Measurements from ENCODE around the gene ANGEL1. TPM values are rescaled to one million over a fixed set of nuclear protein-coding genes. Genes with fewer than 3 reads are reported as not detected.
A peak's percentile ranks its signal among the peaks of the same experiment; 100 is the strongest.

The ANGEL1 gene
- total and polyA plus RNA-seq, 2 experiments from 2014 or later: 29.4 to 39.4 TPM

- Histone ChIP-seq H3K4me1 (ENCODE audit: low read depth) (peaks cover 15% of the 10 kb centered on the region), H3K27ac (no peak overlapping the region), H3K4me3 (peak overlapping the region; percentile 0), H3K27me3 (no peaks in the 10 kb centered on the region), H3K36me3 (peaks cover 23% of the 10 kb centered on the region), H3K9me3 (ENCODE audit: low read depth) (no peaks in the 10 kb centered on the region)
- no peak for TF ChIP-seq CTCF (IDR thresholded peaks at IDR 0.05; ENCODE audit: low read depth, low read length)
- no peak for DNase-seq (ENCODE audit: low read depth in 1 of 2, low spot score in 1 of 2)
These were observed 2.2 kb downstream of the ANGEL1 start for GRCh38 chr14:76810525-76810924.

- H3K36me3 ChIP-seq: peaks cover 31% of the 10 kb centered on the region
- no peaks in the 10 kb centered on the region for H3K27me3 ChIP-seq
- H3K4me3 ChIP-seq: no peak overlapping the region
- H3K4me1 ChIP-seq (ENCODE audit: low read depth): peaks cover 15% of the 10 kb centered on the region
- no peak overlapping the region for H3K27ac ChIP-seq
- H3K9me3 ChIP-seq (ENCODE audit: low read depth): no peaks in the 10 kb centered on the region
- no peak for DNase-seq (ENCODE audit: low read depth in 1 of 2, low spot score in 1 of 2)
- no peak for TF ChIP-seq CTCF (IDR thresholded peaks at IDR 0.05; ENCODE audit: low read depth, low read length)
These were observed 3.7 kb downstream of the ANGEL1 start for GRCh38 chr14:76808990-76809389.

- TF ChIP-seq CTCF (IDR thresholded peaks at IDR 0.05; ENCODE audit: low read depth, low read length): no peak
- Histone ChIP-seq H3K4me3 (no peak overlapping the region), H3K27me3 (no peaks in the 10 kb centered on the region), H3K27ac (no peak overlapping the region), H3K36me3 (peaks cover 39% of the 10 kb centered on the region), H3K4me1 (ENCODE audit: low read depth) (peaks cover 15% of the 10 kb centered on the region), H3K9me3 (ENCODE audit: low read depth) (no peaks in the 10 kb centered on the region)
- no peak for DNase-seq (ENCODE audit: low read depth in 1 of 2, low spot score in 1 of 2)
These were observed 4.7 kb downstream of the ANGEL1 start for GRCh38 chr14:76808011-76808410.

- TF ChIP-seq CTCF (IDR thresholded peaks at IDR 0.05; ENCODE audit: low read depth, low read length): no peak
- Histone ChIP-seq H3K27ac (no peak overlapping the region), H3K4me3 (no peak overlapping the region), H3K27me3 (no peaks in the 10 kb centered on the region), H3K9me3 (ENCODE audit: low read depth) (no peaks in the 10 kb centered on the region), H3K4me1 (ENCODE audit: low read depth) (peaks cover 13% of the 10 kb centered on the region), H3K36me3 (peaks cover 41% of the 10 kb centered on the region)
- no peak for DNase-seq (ENCODE audit: low read depth in 1 of 2, low spot score in 1 of 2)
These were observed 6.2 kb downstream of the ANGEL1 start for GRCh38 chr14:76806446-76806845.

GRCh38 chr14:76793956-76794355, 18.7 kb downstream of the ANGEL1 start:
- Histone ChIP-seq H3K27ac (no peak overlapping the region), H3K9me3 (ENCODE audit: low read depth) (no peaks in the 10 kb centered on the region), H3K27me3 (no peaks in the 10 kb centered on the region), H3K4me1 (ENCODE audit: low read depth) (no peaks in the 10 kb centered on the region), H3K4me3 (no peak overlapping the region), H3K36me3 (peaks cover 35% of the 10 kb centered on the region)
- no peak for DNase-seq (ENCODE audit: low read depth in 1 of 2, low spot score in 1 of 2)
- no peak for TF ChIP-seq CTCF (IDR thresholded peaks at IDR 0.05; ENCODE audit: low read depth, low read length)

GRCh38 chr14:76793324-76793723, 19.4 kb downstream of the ANGEL1 start:
- Histone ChIP-seq H3K27me3 (no peaks in the 10 kb centered on the region), H3K4me1 (ENCODE audit: low read depth) (no peaks in the 10 kb centered on the region), H3K9me3 (ENCODE audit: low read depth) (no peaks in the 10 kb centered on the region), H3K27ac (no peak overlapping the region), H3K36me3 (peaks cover 37% of the 10 kb centered on the region), H3K4me3 (no peak overlapping the region)
- no peak for DNase-seq (ENCODE audit: low read depth in 1 of 2, low spot score in 1 of 2)
- no peak for TF ChIP-seq CTCF (IDR thresholded peaks at IDR 0.05; ENCODE audit: low read depth, low read length)

Measured in cardiac muscle cell (in vitro differentiated cells and primary cell).